T47D (cell line): ENCODE measurements around the gene TMTC3.
"Not testable (repeated sequence)": the region's sequence is repeated elsewhere in the genome, so short reads cannot be mapped to it uniquely, and the experiment has no call there.

ENCODE experiments used
- DNase-seq, 2 experiments: peaks; one replicate each; pipeline versions ENCODE4 v3.0.0 to v3.0.0-alpha.2; 2011 to 2012; ENCODE audit warnings: low read depth in 1 of 2, low spot score in 1 of 2
- JUND ChIP-seq: IDR thresholded peaks from 2 replicates; pipeline ENCODE4 v1.6.1; 2012; ENCODE audit warnings: low read depth
- in situ Hi-C: cut with HindIII; loops from 2 replicates; pipeline ENCODE4 v1.10.0; 2016; ENCODE audit warnings: low sequenced_read_pairs, low pct_unique_long_range_greater_than_20kb

The TMTC3 gene

GRCh38 chr12:88208661-88209060, 66.6 kb downstream of the TMTC3 start:
- no peak for TF ChIP-seq JUND
- no peak for DNase-seq
- in situ Hi-C loops: no loop called here

- in situ Hi-C loops: not testable (repeated sequence)
Measured at GRCh38 chr12:88210311-88210710, 68.2 kb downstream of the TMTC3 start.

GRCh38 chr12:88218293-88218692, 76.2 kb downstream of the TMTC3 start:
- TF ChIP-seq JUND: no peak
- DNase-seq: no peak
- in situ Hi-C loops: no loop called here

More at GRCh38 chr12:88210311-88210710, 68.2 kb downstream of the TMTC3 start:
- not testable (repeated sequence) for DNase-seq

GRCh38 chr12:88219861-88220260, 77.8 kb downstream of the TMTC3 start:
- no peak for DNase-seq
- TF ChIP-seq JUND: no peak
- in situ Hi-C loops: no loop called here

GRCh38 chr12:88223519-88223918, 81.4 kb downstream of the TMTC3 start:
- TF ChIP-seq JUND: no peak
- no peak for DNase-seq
- in situ Hi-C loops: no loop called here

- in situ Hi-C loops: no loop called here
- DNase-seq: no peak
- TF ChIP-seq JUND: no peak
Measured at GRCh38 chr12:88225776-88226175, 83.7 kb downstream of the TMTC3 start.

- no peak for DNase-seq
- no peak for TF ChIP-seq JUND
- in situ Hi-C loops: no loop called here
Measured at GRCh38 chr12:88227263-88227662, 85.2 kb downstream of the TMTC3 start.

- no peak for TF ChIP-seq JUND
- DNase-seq: no peak
- in situ Hi-C loops: no loop called here
Measured at GRCh38 chr12:88227871-88228270, 85.8 kb downstream of the TMTC3 start.

- no peak for TF ChIP-seq JUND
- in situ Hi-C loops: no loop called here
- no peak for DNase-seq
Measured at GRCh38 chr12:88228720-88229119, 86.6 kb downstream of the TMTC3 start.

- no peak for TF ChIP-seq JUND
- in situ Hi-C loops: no loop called here
- no peak for DNase-seq
Measured at GRCh38 chr12:88230271-88230670, 88.2 kb downstream of the TMTC3 start.

- TF ChIP-seq JUND: no peak
- in situ Hi-C loops: no loop called here
- DNase-seq: no peak
Measured at GRCh38 chr12:88235183-88235833, 93.2 kb downstream of the TMTC3 start.

- no peak for DNase-seq
- in situ Hi-C loops: no loop called here
- no peak for TF ChIP-seq JUND
Measured at GRCh38 chr12:88237954-88238353, 95.8 kb downstream of the TMTC3 start.

- DNase-seq: no peak
- in situ Hi-C loops: no loop called here
- no peak for TF ChIP-seq JUND
Measured at GRCh38 chr12:88238406-88238805, 96.3 kb downstream of the TMTC3 start.
